HuH-7.5 (cell line): Measurements from ENCODE around the gene LANCL1.

Experiments
- DNase-seq: peaks from one replicate; pipeline ENCODE4 v3.0.0; 2011; ENCODE audit warnings: low spot score

The LANCL1 gene

GRCh38 chr2:210476194-210477128 is at the start of gene LANCL1:
Gene LANCL1 (minus strand): TSS chr2:210476759. CDS start chr2:210476396, 363 bp downstream.
- peak; percentile 85 for DNase-seq

GRCh38 chr2:210524533-210524932 is 48.0 kb upstream of the LANCL1 start:
- no peak for DNase-seq

GRCh38 chr2:210523650-210524289 is 47.2 kb upstream of the LANCL1 start:
- DNase-seq, result no peak

GRCh38 chr2:210522399-210522798 is 45.8 kb upstream of the LANCL1 start:
- no peak for DNase-seq

GRCh38 chr2:210519594-210519993 is 43.0 kb upstream of the LANCL1 start:
- no peak for DNase-seq

GRCh38 chr2:210517264-210517663 is 40.7 kb upstream of the LANCL1 start:
- no peak for DNase-seq

GRCh38 chr2:210515911-210516310 is 39.4 kb upstream of the LANCL1 start:
- no peak for DNase-seq

GRCh38 chr2:210503725-210504191 is 27.2 kb upstream of the LANCL1 start:
- no peak for DNase-seq

GRCh38 chr2:210503001-210503623 is 26.6 kb upstream of the LANCL1 start:
- DNase-seq, result peak; percentile 13

- no peak for DNase-seq
Observed at GRCh38 chr2:210496512-210496911, 20.0 kb upstream of the LANCL1 start.

GRCh38 chr2:210493528-210493927 is 17.0 kb upstream of the LANCL1 start:
- no peak for DNase-seq

GRCh38 chr2:210481601-210482175 is 5.1 kb upstream of the LANCL1 start:
- DNase-seq, result no peak

- no peak for DNase-seq
Observed at GRCh38 chr2:210480764-210481163, 4.2 kb upstream of the LANCL1 start.

GRCh38 chr2:210480079-210480478 is 3.5 kb upstream of the LANCL1 start:
- no peak for DNase-seq

- DNase-seq, result no peak
Observed at GRCh38 chr2:210478661-210479060, 2.1 kb upstream of the LANCL1 start.

GRCh38 chr2:210477496-210477895 is 937 bp upstream of the LANCL1 start:
- no peak for DNase-seq

GRCh38 chr2:210475706-210476105 is 853 bp downstream of the LANCL1 start:
- no peak for DNase-seq

- no peak for DNase-seq
Observed at GRCh38 chr2:210474776-210475175, 1.8 kb downstream of the LANCL1 start.

- no peak for DNase-seq
Observed at GRCh38 chr2:210461401-210461800, 15.2 kb downstream of the LANCL1 start.

- no peak for DNase-seq
Observed at GRCh38 chr2:210460322-210461227, 16.0 kb downstream of the LANCL1 start.

- DNase-seq, result no peak
Observed at GRCh38 chr2:210459880-210460279, 16.7 kb downstream of the LANCL1 start.
